ENCODE measurements around the gene AUTS2. TPM values are rescaled to one million over a fixed set of nuclear protein-coding genes. Genes with fewer than 3 reads are reported as not detected.

AUTS2 gene
- total RNA-seq, 1 experiment from 2014 or later = 256 TPM

DNA sequence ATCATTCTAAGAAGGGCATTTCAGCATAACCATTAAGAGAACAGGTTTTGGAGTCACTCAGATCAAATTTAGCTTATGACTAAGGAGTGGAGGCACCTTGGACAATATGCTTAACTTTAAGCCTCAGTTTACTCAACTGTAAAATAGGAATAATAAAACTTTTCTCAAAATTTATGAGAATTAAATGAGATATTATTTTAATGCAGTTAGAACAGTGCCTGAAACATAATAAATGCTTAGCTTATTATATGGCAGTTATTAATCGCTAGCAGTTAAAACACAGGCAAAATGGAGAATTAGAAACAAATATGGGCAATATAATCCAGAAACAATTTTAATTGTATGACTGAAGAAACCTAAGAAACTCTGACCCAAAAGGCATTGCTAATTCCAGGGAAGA lies 2.9 kb upstream of the AUTS2 start:
- Histone ChIP-seq H3K27me3 (ENCODE audit: insufficient read depth, low read length) (peaks cover 22% of the 10 kb centered on the region), H2BK5ac (ENCODE audit: insufficient read length, low read length) (no peak overlapping the region)
- no CpG with 5 or more reads among the region's 1 CpG for WGBS (ENCODE audit: extremely low coverage, insufficient read length, low lambda C conversion rate)

More for the DNA sequence above, 2.9 kb upstream of the AUTS2 start:
- Histone ChIP-seq H4K8ac (replicated peaks; ENCODE audit: insufficient read length, low read depth, low read length) (no peak overlapping the region), H2AFZ (ENCODE audit: low read length) (no peak overlapping the region), H2BK120ac (ENCODE audit: low read depth, low read length, poor library complexity, severe bottlenecking) (no peak overlapping the region), H3K9ac (ENCODE audit: extremely low read depth, insufficient read length, low read length) (no peak overlapping the region), H4K20me1 (ENCODE audit: control insufficient read depth, insufficient read depth, insufficient read length) (no peaks in the 10 kb centered on the region), H3K23me2 (ENCODE audit: insufficient read length, low read depth, low read length, poor library complexity, severe bottlenecking) (peaks cover 14% of the 10 kb centered on the region), H3K79me2 (ENCODE audit: insufficient read depth, low read length) (no peaks in the 10 kb centered on the region), H3K79me1 (ENCODE audit: insufficient read depth, low read depth, low read length, poor library complexity, severe bottlenecking) (no peaks in the 10 kb centered on the region), H3K9me3 (ENCODE audit: control insufficient read depth, low read depth, low read length) (no peaks in the 10 kb centered on the region), H2BK12ac (ENCODE audit: insufficient read length, low read depth, low read length) (no peak overlapping the region), H2BK20ac (ENCODE audit: low read depth, low read length, poor library complexity, severe bottlenecking) (no peak overlapping the region), H2BK15ac (ENCODE audit: low read depth, low read length) (no peak overlapping the region), H3K4me1 (ENCODE audit: insufficient read depth, low read length) (no peaks in the 10 kb centered on the region), H3K4ac (ENCODE audit: low read depth, low read length) (no peak overlapping the region), H3K4me2 (ENCODE audit: insufficient read depth, insufficient read length, low read length) (no peak overlapping the region), H3K14ac (ENCODE audit: insufficient read depth, low read length) (no peak overlapping the region), H3K27ac (ENCODE audit: insufficient read length, low read depth, low read length) (no peak overlapping the region), H3T11ph (ENCODE audit: low read length) (no peak overlapping the region), H3K56ac (ENCODE audit: insufficient read length, low read depth, low read length) (no peak overlapping the region), H3K18ac (ENCODE audit: insufficient read length, low read depth, low read length) (no peak overlapping the region), H2AK5ac (ENCODE audit: insufficient read length, low read length) (no peak overlapping the region), H4K91ac (ENCODE audit: insufficient read length, low read depth, low read length) (no peak overlapping the region), H3K23ac (ENCODE audit: insufficient read length, low read depth, low read length) (no peak overlapping the region), H4K5ac (ENCODE audit: insufficient read length, low read depth, low read length) (no peak overlapping the region)
- peaks cover 74% of the 10 kb centered on the region for H3K27me3 Mint-ChIP-seq (ENCODE audit: low read depth)
- H3K36me3 Mint-ChIP-seq (ENCODE audit: insufficient read depth in 1 of 3, low read depth in 3 of 3) = no peaks in the 10 kb centered on the region; a peak in 1 of 7 replicates
- no peak for TF ChIP-seq CTCF (conservative IDR thresholded peaks at IDR 0.05)
- peaks cover 0 to 2% of the 10 kb centered on the region in 2 experiments; a peak in 2 of 5 replicates for H3K9me3 Mint-ChIP-seq
- H3K4me3 Mint-ChIP-seq = no peak overlapping the region
- no peak overlapping the region for H3K27ac Mint-ChIP-seq
- DNase-seq = no peak
- H3K4me1 Mint-ChIP-seq = peaks cover 4 to 6% of the 10 kb centered on the region in 2 experiments

Measured in H9 (cell line).